A673 (cell line): ENCODE data around the gene PPM1E.

Experiments used
- EZH2 ChIP-seq: fragments of 200-600 bp; sonication (generic); IDR thresholded peaks from 2 replicates; pipeline ENCODE4 v1.6.1; 2017; ENCODE audit warnings: borderline replicate concordance, low read depth, mild to moderate bottlenecking, mixed read lengths, antibody characterized with exemption, low read length; ENCODE audit not compliant: poor library complexity, severe bottlenecking
- TF ChIP-seq, protein P1 (sequence below): fragments of 300-800, 200-600 bp; sonication (generic); conservative IDR thresholded peaks from 2 replicates; pipeline ENCODE4 v1.5.1; 2017; ENCODE audit warnings: low read depth, mild to moderate bottlenecking, antibody characterized with exemption, low read length, moderate library complexity, mixed read lengths

GRCh38 chr17:58875261-58875660 lies 119.6 kb downstream of the PPM1E start:
- TF ChIP-seq, protein P1, sequence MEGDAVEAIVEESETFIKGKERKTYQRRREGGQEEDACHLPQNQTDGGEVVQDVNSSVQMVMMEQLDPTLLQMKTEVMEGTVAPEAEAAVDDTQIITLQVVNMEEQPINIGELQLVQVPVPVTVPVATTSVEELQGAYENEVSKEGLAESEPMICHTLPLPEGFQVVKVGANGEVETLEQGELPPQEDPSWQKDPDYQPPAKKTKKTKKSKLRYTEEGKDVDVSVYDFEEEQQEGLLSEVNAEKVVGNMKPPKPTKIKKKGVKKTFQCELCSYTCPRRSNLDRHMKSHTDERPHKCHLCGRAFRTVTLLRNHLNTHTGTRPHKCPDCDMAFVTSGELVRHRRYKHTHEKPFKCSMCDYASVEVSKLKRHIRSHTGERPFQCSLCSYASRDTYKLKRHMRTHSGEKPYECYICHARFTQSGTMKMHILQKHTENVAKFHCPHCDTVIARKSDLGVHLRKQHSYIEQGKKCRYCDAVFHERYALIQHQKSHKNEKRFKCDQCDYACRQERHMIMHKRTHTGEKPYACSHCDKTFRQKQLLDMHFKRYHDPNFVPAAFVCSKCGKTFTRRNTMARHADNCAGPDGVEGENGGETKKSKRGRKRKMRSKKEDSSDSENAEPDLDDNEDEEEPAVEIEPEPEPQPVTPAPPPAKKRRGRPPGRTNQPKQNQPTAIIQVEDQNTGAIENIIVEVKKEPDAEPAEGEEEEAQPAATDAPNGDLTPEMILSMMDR = no peak
- TF ChIP-seq EZH2 = no peak
